ENCODE results near the gene SYNE1.
"Not testable (repeated sequence)": the region's sequence is repeated elsewhere in the genome, so short reads cannot be mapped to it uniquely, and the experiment has no call there.

Gene SYNE1

DNA sequence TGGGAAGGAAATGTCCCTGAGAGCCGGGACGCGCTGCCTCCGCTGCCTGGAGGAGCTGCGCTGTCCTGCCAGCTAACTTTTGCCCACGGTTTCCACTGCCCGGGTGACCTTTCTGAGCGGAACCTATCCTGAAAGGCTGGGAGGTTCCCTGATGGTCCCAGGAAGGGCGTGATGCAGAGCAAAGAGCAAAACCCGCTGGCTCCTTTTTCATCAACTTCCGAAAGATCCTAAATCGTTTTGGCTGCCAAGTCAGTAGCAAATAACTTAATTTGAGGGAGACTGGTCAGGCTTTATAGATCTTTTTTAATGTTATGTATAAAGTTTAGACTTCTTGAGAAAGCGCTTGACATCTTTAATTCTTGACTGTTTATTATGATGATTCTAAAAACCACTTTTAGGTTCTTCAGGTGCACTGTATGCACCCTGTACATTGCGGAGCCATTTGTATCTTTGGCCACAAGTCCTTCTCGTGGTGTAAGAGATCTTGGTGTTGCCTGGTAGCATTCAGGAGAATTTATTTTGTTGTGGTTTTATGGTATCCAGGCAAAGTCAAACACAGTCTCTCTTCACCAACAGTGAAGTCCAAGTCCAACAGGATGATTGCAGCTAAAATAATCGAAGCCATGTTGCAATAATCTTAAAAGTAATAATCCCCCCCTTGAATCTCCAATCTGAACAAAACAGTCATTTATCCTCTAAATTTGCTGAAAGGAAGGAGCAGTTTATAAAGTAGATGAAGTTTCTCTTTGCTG lies at the start of gene SYNE1:
Gene SYNE1 (minus strand): TSS at position 67 of the 752 bp plus-strand sequence. CDS start 9,031 bp downstream, outside the sequence.
- DNase-seq = no peak

DNA sequence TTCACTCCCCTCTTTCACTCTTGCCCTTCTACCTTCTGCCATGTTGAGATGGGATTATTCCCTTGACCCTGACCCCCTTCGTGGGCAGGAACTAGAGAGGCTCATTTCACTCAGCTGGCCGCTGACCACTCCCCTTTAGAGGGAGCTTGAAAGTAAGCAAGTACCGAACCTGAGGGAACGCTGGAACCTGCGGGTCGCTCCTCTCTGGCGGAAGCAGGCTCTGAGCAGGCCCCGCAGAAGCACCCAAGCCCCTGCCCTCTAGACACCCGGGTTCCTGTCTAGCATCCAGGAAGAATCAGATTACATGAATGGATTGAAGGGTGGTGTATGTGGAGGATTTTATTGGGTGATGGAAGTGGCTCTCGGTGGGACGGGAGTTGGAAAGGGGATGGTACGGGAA lies 48.7 kb upstream of the SYNE1 start:
- no peak for DNase-seq

DNA sequence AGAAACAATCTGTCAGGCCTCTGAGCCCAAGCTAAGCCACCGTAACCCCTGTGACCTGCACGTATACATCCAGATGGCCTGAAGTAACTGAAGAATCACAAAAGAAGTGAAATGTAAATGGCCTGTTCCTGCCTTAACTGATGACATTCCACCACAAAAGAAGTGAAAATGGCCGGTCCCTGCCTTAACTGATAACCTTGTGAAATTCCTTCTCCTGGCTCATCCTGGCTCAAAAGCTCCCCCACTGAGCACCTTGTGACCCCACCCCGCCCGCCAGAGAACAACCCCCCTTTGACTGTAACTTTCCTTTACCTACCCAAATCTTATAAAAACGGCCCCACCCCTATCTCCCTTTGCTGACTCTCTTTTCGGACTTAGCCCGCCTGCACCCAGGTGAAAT lies 45.8 kb upstream of the SYNE1 start:
- DNase-seq = not testable (repeated sequence)

GRCh38 chr6:152682141-152682540 lies 45.0 kb upstream of the SYNE1 start:
- no peak for DNase-seq

DNA sequence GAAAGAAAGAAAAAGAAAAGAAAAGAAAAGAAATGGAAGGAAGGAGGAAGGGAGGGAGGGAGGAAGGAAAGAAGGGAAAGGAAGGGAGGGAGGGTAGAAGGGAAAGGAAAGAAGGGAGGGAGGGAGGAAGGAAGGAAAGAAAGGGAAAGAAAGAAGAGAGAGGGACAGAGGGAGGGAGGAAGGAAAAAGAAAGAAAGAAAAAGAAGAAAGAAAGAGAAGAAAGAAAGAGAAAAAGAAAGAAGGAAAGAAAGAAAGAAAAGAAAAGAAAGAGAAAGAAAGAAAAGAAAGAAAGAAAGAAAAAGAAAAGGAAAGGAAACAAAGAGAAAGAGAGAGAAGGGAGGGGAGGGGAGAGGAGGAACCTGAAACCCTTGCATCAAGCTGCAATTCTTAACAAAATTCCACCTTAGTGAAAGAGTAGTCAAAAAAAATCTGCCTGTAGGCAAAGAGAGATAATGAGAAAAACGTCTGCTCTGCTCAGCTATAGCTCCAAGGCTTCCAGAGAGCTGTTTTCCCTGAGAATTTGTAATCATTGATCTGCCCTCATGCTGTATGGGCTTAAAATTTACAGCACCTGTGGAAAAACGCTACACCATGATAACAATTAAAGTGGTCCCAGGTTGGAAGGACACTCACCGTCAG lies 43.8 kb upstream of the SYNE1 start:
- no peak for DNase-seq

DNA sequence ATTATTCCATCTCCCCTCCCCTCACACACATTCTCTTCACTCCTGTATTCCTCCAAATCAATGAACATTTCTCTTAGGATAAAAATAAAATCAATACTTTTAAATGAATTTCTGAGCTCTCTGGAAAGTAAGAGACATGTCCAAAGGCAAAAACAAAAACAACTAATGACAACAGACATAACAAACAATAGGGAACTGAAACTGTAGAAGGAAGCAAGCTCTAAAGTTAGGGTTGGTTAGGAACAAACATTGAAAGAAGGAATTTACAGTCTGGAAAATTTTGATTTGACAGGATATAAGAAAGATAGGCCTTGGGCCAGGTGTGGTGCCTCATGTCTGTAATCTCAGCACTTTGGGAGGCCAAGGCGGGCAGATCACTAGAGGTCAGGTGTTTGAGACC lies 43.0 kb upstream of the SYNE1 start:
- DNase-seq = no peak

GRCh38 chr6:152673236-152673635 lies 36.1 kb upstream of the SYNE1 start:
- DNase-seq = no peak

DNA sequence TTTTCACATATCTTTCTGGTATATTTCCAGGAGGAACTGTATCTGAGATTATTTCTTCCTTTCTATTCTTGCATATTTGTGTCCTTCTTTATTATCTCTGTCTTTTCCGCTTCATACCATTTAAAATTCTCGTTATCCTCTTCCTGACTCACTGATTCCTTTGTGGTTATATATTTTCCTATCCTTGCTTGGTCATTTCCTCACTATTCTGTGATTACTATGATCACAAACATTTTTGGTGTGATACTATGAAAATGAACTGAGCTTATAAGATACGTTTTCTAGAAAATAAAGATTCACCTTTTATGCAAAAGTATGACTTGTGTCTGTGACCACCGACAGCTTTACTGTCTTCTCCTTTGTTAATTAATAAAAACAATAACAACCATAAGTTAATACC lies 34.0 kb upstream of the SYNE1 start:
- DNase-seq = no peak

DNA sequence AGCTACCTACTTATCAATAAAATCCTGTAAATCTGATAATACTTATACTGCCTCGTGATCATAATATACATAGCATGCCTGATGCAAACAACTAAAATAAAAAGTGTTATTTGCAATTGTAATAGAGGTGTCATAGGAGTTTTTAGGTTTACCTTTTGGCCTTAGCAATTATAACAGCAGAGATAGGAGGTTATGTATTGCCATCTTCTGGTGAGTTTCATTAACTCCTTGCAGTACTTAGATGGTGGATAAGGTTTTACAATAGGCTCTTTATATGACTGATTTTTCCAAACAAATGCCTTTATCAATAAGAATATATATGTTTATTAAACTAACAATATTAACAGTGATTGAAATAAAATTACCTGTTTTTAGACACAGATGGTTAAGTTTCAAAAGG lies 32.7 kb upstream of the SYNE1 start:
- peak; percentile 43 for DNase-seq

- DNase-seq = no peak
Observed at GRCh38 chr6:152661776-152662175, 24.6 kb upstream of the SYNE1 start.

DNA sequence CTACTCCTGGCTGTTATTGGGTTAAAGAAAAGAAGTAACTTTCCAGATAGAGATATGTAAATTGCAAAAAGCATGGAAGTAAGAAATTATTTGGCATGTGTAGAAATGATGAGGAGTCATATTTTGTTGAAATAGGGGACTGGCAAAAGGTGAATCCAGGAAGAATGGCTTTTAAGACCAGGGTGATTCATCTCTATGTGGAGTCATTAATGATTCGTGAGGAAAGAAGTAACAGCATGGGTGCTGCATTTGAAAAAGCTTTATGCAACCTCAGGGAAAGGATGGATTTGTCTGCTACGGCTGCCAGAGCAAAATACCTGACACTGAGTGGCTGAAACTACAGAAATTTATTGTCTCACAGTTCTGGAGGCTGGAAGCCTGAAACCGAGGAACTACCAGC lies 14.8 kb upstream of the SYNE1 start:
- DNase-seq = no peak

- no peak for DNase-seq
Observed at GRCh38 chr6:152648105-152648504, 10.9 kb upstream of the SYNE1 start.

- not testable (repeated sequence) for DNase-seq
Observed at GRCh38 chr6:152646732-152647131, 9.6 kb upstream of the SYNE1 start.

DNA sequence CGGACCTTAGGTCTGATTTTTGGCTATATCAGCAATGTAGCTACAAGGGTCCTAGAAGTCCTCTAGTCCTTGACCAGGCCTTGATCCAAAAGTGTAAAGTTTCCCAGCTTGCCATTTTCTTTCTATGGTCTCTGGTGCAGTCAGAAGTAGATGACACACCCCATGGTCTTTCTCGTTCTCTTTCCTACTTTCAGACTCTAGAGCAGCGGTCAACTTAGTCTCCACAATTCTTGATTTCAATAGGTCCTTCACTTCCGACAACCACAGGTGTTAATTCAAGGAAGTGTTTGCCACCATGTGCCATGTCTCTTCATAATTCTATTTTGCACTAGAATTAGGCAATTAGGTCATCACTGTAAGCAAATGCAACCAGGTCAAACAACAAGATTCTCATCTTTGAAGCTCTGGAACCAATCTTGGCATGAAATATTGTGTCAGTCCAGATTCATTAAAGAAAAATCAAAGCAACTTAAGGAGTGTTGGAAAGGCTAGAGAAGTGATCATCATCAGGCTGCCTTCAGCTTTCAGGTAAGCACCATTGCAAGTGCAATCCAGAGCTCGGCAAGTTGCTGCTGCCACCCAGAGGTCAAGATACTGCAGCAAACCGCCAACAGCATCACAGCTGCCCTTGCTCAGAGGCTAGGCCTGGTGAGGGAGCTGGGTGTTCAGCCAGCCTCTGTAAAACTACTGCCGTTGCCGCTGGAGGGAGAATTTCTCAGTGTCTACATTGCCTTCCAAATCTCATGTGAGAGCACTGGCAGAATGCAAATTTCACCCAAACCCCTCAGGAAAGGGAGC lies 5.6 kb upstream of the SYNE1 start:
- DNase-seq = peak; percentile 77

GRCh38 chr6:152636609-152637295 lies 410 bp downstream of the SYNE1 start:
- DNase-seq = no peak

DNA sequence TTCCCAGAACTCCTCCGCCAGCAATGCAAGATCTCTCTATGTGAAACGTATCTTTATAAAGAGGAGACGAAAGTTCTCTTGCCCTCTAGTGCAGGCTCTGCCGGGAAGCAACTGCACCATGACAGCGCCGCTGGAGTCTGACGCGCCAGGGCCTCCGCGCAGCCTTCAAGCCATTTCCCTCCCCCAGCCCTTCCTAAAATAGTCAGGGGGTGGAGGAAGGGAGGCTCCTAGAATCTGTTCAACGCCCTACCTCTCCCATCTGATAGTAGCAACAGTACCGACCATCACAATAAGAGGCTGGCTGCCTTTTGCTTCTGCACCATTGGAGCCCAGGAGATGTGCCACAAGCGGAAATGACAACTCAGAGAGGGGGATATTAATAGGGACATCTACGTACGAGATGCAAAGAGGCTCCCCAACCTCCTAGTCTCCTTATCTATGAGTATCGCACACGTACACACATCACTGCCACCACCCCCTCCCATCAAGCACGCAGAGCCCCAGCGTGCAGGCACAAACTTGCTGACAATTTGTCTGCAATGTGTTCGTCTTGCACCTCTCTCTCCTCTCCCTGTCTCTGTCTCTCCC lies 1.0 kb downstream of the SYNE1 start:
- peak; percentile 65 for DNase-seq

GRCh38 chr6:152634773-152635172 lies 2.4 kb downstream of the SYNE1 start:
- DNase-seq = no peak

- no peak for DNase-seq
Observed at GRCh38 chr6:152632121-152632782, 4.9 kb downstream of the SYNE1 start.

GRCh38 chr6:152631376-152631775 lies 5.8 kb downstream of the SYNE1 start:
- no peak for DNase-seq

DNA sequence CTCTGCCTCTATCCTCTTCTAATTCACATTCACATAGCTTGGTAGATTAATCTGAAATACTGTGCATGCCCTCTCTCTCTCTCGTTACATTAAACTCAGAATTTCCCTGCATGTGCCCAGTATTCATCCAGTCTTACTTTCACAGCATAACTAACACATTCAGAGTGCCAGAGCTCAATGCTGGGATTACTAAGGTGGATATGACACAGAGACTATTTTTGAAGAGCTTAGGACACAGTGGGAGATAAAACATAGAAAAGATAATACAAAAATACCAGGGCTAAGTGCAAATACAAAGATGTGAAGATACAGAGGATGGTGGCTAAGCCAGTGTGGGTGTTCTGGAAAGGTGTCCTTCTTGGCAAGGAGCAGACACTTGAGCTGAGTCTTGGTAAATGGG lies 6.3 kb downstream of the SYNE1 start:
- DNase-seq = no peak

DNA sequence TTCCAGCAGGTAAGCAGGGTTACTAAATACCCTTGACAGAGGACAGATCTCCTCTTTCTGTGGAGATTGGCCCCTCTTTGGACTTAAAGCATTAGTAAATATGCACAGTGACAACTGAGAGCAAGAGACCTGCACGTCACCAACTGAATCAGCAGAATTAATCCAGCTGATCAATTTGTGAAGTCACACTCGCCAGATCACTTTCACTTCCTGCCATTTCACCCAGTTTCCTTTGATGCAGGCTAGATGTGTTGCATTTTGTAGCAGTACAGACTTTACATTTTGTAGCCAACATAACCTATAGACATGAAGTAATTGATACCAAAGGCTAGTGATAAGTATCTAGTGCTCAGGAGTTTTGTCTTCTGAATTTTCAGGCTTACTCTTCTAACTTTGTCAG lies 11.9 kb downstream of the SYNE1 start:
- peak; percentile 14 for DNase-seq

- DNase-seq = not testable (repeated sequence)
Observed at GRCh38 chr6:152614776-152615175, 22.4 kb downstream of the SYNE1 start.

Data from NCI-H1436 (cell line).